GM19395 (cell line): Measurements from ENCODE around the gene DPH2.

Experiments used
- ATAC-seq: cut with Tn5 transposase; IDR thresholded peaks from one replicate; pipeline ENCODE4 v1.9.1; 2021; ENCODE audit warnings: mild to moderate bottlenecking, moderate library complexity; ENCODE audit not compliant: unreplicated experiment

Gene DPH2

DNA sequence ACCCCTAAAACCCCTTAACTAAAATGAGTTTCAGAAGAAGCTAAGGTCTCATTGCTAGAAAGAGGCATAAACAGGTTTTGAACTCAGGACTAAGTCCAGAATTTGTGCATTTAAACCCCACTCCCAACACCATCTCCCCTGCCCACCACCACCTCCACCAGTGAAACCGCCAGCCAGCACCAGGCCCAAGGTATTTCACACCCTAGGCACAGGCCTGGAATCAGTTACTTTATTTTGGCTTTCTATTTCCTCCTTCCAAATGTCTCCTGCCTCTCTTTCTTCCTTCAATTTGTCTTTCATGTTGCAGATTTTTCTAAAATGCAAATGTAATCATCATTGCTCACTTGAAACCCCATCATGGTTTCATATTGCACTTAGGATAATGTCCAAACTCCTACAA, 24.9 kb upstream of the DPH2 start:
- ATAC-seq = no peak

DNA sequence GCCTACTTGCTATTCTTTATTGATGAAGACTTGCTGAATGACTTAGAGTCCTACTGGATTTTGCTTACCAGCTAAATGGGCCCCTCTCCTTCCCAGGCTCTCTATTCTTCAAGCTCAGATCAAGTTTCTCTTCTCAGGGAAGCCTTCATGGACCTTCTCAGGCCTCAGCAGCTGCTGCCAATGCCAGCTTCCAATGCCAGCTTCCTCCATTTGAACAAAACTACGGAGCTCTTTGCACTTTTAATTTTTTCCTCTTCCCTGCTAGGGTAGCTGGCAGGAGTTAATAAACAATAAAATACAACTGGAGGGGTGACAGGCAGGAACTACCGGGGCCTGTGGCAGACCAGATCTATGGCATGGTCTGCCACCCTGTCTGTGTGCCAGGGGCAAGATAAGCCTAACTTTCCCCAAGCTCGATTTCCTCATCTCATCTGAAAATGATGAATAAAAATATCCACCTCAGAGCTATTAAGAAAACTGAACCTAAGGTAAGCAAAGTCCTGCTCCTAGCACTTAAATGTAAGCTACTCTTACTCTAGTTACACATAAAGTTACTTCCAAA, 24.1 kb upstream of the DPH2 start:
- ATAC-seq = no peak

DNA sequence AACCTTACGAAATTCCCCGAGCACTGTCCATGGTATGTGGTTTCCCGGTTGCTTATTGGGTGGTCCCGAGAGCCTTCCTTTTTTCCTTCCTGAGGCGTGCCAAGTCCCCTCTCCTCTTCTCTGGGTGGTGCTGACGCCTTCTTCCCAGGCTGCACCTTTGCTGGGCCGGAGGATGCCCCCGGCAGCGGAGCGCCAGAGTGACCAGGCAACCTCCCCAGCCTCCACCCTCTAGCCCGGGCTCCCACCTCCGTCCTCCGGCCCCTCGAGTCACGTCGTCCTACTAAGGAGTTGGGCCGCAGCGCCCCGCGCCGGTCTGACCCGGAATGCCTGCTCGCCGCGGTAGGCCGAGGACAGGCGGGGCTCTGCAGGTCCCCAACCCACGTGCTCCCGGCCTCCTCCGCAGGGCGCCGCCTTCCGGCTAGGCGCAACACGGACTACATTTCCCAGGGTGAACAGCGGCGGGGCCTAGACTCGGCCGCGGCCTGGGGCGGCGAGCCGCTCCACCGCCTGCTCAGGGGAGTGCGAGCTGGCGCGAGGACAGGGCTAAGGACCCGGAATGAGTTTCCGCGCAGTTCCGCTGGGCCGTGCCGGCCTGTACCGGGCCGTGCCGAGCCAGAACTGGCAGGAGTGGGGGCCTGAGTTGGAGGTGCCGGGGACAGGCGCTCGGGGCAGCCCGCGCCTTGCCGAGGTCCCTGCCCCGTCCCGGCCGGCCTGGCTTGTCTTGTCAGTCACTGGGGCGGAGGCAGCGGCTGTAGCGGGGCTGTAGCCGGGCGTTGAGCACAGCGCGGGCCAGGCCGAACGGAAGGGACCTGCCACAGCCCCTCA, 23.4 kb upstream of the DPH2 start, which contains the start of gene IPO13:
Gene IPO13, plus strand, starts transcription at position 715 of the 825 bp plus-strand sequence. CDS start 651 bp downstream, outside the sequence.
- peak; percentile 92 for ATAC-seq

DNA sequence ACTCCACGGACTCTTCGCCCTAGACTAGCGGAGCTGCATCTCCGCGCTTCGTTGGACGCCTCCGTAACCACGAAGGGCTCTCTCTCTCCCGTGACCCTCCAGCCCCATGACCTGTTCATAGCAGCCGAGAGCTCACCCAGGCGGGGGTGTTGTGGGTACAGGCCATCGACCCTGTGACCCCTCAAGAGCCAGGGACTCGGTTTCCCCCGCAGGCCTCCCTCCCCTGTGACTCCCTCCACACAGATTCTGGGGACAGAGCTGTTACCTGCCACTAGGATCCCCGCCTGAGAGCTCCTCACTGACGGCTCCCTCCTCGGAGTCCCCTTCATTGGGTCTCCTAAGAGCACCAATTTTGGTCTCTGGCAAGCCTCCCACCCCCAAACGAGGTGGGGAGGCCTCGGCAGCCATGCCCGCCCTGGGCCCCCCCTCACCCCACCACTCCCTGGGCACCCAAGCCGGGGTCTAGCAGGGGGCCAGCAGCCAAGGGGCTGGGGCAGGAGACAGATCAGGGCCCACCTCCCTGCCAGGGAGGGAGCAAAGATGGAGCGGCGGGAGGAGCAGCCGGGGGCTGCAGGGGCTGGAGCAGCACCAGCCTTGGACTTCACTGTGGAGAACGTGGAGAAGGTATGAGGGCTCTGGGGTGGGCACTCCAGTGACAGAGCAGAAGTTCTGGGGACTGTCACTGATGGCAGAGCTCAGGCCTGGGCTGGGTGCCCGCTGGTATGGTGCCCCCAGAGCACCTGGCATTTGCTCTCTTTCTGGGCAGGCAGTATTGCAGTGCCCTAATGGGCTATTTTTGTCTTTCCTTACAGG, 22.5 kb upstream of the DPH2 start:
- ATAC-seq = peak; percentile 42

DNA sequence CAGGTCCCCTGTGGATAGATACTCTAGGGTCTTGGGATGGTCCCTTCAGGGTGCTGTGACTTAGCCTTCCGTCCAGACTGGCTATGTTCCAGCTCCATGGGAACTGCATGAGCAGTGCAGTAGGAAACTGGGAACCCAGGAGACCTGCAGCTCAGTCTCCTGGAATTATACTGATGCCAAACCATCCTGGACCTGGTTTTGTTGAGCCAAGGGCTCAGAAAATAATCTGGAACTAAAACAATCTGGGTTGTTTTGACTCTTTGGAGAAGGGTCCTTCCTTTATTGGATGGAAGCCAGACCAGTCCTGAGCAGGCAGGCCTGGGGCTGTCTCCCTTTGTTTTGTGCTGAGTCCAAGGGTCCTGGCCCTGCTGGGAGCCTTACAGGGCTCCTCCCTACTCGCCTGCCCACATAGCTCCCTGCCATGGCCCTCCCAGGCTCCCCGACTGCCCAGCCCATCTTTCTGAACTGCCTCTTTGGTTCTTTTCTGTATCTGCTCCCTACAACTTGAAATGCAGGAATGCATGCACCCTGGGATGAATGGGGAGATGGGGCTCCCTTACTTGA, 21.9 kb upstream of the DPH2 start:
- ATAC-seq = no peak

DNA sequence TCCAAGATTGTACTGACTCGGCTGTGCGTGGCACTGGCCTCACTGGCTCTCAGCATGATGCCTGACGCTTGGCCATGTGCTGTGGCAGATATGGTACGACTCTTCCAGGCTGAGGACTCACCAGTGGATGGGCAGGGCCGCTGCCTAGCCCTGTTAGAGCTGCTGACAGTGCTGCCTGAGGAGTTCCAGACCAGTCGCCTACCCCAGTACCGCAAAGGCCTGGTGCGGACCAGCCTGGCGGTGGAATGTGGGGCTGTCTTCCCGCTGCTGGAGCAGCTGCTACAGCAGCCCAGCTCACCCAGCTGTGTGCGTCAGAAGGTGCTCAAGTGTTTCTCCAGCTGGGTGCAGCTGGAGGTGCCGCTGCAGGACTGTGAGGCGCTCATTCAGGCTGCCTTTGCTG, 20.1 kb upstream of the DPH2 start:
- ATAC-seq = no peak

DNA sequence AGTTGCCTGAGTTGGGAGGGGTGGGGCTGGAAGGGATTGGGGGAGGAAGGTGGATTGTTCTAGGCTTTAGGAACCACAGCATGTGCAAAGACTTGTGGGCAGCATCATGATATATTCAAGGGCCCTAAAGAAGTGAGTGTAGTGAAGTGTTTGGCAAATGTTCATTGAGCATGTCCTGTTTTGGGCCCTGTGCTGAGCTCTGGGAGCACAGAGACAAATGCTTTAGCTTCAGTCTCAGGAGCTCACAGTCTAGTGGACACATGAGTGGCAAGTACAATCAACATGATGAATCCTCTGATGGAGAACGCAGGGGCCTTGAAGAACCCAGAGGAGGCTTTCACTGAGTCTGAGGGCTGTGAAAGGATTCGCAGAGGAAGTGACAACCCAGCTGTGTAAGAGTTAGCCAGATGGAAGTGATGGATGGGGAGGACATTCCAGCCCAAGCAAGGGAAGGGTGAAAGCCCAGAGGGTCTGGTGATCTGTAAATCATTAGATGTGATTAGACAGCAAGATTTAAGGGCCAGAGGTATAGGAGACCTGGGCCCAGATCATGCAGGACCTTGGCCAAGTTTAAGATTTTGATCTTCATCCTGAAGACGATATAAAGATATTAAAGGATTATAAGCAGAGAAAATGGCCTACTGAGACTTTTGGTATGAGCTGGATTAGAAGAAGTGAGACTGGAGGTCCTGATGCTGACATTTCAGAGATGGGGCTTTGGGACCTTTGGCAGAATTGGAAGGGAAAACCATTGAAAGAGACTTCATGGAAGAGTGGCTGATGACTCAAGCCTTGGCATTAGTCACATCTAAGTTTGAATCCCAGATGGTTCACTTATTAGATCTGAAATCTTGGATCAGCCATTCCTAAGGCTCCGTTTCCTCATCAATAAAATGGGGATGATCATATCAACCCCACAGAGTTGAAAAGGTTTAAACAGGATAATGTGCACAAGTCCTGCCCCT, 18.5 kb upstream of the DPH2 start:
- no peak for ATAC-seq

DNA sequence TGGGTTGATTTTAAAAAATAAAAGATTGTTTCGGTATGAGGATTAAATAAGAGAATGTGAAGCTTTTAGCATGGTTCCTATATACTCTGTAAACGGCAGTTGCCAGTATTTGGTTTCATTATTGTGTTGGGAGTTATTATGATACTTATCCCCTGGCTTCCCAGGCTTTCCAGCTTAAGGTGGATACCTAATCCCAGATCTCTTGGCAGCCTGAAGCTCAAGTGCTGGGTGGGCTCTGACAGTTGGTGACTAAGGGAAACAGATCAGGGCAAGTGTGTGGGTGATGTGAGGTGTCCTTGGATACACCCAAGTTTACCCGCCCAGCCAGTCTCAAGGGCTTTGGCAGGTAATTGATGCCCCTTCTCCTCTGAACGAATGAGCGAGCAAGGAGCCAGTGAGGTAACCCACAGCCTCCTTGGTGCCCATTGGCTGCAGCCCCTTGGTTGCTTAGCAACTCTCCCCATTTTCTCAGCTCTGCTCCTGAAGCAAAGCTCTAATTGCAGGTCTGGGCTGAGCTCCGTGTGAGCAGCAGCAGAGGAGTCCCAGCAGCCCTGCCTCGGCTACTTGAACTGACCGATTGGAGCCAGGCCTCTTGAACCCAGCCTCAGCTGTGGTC, 17.0 kb upstream of the DPH2 start:
- ATAC-seq = no peak

DNA sequence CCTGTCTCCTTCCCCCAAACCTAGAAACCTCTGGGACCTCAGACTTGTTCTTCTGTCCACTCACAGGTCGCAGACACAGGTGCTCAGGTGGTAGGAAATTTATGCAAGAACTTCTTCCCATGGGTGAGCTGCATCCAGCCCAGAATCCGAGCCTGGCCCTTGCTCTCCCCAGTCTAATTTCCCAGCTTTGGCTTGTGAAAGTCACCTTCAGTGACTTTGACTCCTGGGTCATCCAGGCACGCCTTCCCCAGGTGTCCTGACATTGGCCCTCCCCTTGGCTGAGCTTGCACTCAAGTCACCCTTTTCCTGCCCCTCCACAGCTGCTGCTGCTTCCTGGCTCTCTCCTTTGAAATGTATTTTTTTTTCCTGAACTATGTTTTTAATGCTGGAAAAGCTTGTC, 16.4 kb upstream of the DPH2 start:
- no peak for ATAC-seq

DNA sequence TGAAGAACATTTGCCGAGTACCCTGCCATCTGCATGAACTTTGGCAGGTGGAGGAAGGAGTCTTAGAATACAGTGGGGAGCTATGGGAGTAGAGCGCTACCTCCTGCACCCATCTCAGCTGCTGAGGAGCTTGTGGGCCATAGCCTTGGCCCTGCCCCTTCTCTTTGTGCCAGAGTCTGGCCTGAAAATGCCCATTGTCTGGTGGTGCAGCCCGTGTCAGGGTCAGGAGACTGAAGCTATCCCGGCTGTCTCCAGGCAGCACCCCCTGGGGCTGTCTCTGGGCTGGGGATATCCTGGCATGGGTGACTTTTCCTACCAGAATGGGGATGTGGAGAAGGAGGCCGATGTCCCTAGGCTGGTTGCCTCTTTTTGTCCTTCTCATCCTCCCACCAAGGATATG, 15.8 kb upstream of the DPH2 start:
- ATAC-seq = no peak

DNA sequence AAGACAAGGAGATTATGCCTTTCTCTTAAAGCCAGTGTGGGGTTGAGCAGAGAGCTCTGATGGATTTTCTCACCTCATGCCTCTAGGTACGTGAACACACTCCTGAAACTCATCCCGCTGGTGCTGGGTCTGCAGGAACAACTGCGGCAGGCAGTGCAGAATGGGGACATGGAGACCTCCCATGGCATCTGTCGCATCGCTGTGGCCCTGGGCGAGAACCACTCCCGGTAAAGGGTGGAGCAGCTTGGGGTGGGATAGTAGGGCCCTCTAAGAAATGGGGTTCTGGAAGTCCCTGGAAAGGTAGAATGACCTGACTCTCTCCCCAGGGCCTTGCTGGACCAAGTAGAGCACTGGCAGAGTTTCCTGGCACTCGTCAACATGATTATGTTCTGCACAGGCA, 13.6 kb upstream of the DPH2 start:
- no peak for ATAC-seq

DNA sequence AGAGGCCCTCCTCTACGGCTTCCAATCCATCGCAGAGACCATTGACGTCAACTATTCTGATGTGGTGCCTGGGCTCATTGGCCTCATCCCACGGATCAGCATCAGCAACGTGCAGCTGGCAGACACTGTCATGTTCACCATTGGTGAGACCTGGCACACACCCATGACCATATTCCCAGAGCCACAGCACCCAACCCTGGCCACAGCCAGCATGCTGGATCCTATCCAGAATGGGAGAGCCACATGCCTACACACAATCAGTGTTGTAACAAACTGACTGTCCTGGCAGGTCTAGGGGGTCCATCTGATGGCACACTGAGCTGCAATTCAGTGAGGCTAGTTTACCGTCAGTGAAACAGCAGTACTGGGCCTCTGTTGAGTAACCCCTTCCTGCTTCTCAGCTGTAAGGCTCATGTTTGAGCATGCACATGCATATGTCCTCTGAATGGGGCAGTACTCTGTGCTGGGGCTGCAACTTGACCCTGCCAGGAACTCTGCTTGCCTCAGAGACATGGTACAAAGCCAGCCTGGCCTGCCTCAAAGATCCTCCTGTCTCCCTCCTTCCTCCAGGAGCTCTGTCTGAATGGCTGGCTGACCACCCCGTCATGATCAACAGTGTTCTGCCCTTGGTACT, 12.3 kb upstream of the DPH2 start:
- no peak for ATAC-seq

DNA sequence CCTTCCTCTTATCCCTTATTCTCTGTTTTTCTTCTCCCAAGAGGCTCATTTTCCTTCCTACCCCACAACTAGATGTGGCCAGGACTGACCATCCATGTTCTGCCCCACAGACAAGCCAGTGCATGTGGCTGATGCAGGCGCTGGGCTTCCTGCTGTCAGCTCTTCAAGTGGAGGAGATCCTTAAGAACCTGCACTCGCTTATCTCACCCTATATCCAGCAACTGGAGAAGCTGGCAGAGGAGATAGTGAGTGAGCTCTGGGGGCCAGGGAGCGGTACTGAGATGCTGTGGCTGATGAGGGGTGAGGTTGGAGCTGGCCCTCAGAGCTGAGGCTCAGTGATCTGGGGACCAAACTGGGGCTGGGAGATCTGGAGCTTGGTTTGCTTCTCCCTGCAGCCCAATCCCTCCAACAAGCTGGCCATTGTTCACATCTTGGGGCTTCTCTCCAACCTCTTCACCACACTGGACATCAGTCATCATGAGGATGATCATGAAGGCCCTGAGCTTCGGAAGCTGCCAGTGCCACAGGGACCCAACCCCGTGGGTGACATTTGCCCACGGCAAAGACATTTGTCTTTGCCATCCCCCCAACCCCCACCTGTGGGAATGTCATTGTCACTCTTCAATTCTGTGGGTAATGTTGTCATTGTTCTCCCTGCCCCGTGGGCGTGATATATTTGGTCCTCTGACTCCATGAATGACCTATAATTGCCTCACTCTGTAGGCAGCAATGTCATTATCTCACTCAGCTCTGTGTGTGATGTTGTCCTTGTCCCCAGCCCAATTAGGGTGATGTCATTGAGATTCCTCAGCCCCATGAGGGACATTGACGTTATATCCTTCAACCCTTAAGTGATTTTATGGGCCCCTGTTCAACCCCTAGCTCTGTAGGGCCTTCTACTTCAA, 11.2 kb upstream of the DPH2 start:
- no peak for ATAC-seq

DNA sequence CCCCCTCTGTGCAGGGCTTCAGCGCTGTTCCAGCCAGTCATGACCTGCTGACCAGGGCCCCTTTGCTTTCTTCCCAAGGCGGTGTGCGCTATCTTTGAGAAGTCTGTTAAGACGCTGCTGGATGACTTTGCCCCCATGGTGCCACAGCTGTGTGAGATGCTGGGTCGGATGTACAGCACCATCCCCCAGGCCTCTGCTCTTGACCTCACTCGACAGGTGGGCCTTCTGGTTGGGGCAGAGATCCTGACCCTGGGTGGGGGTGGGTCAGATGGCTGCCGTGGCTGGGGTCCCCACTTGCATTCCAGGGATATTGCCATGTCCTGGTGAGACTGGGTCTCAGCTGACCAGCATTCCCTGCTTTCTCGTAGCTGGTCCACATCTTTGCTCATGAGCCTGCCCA, 9.0 kb upstream of the DPH2 start:
- no peak for ATAC-seq

DNA sequence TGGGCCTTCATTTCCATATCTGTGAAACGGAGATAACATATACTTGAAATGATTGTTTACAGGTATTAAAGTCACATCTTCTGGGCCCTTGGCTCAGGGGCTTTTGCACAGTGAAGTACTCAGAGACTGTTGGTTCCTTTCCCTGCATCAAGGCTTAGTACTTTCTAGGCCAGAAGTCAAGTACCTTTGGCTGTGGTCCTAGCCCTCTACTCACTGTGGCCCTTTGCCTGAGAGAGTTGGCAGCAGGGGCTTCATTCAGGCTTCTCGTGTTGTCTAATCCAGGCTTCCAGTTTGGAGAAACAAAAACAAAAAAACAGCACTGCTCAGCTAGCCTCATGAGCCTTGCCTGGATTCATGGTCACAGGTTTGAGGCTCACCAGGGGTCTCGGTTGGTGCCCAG, 8.1 kb upstream of the DPH2 start:
- no peak for ATAC-seq

DNA sequence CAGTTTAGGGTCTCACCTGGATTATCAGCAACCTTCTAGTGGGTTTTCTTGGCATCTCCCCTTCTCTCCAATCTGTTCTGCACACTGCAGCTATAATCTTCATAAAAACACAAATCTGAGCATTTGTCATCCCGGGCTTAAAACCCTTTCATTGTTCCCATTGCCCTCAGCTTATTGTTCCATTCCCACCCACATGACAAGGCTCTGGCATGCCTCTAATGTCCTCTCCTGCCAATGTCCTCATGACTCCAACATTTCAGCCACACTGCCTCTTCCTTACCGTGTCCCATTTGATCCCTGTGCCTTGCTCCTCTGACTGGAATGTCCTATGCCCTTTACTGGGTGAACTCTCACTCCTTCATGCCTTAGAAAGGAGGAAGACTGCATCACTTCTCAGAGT, 7.5 kb upstream of the DPH2 start:
- no peak for ATAC-seq

DNA sequence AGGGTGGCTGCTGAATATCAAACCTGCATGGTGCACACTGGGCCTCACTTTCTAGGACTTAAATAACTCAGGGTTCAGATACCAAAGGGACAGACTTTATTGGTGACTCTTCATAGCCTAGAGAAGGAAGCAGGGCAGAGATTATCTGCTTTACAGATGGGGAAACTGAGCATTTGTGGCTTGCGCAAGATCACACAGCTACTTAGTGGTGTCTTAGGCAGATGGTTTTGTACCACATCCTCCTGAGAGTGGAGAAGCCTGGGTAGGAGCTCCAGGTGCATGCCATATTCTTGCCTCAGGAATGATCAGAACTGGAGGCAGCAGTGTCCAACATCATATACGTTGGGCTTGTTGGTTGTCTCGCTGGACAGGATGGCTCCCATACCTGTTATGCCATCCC, 6.8 kb upstream of the DPH2 start:
- no peak for ATAC-seq

DNA sequence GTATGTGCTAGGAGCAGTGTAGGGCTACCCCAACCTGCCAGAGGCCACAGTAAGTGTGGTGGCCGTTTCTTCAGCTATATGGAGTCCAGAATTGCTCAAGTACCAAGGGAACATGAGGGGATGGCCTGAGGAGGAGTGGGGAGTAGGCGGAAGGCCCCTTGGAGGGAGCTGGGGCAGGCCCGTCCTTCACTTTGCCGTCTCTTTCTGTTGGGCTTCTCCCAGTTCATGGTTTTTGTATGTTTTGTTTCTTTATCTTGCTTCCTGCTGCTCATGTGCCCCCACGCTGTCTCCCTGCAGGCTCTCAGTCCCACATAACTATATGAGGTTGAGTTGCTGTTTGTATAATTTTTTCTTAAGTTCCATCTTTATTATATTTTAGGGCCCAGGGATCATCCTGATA, 5.9 kb upstream of the DPH2 start:
- no peak for ATAC-seq
